ENCODE measurements around the gene RASSF3. TPM values are rescaled to one million over a fixed set of nuclear protein-coding genes. Genes with fewer than 3 reads are reported as not detected.
A peak's percentile ranks its signal among the peaks of the same experiment; 100 is the strongest.

The RASSF3 gene
- total RNA-seq, 4 donors from 2014 or later = 149 to 332 (median 182) TPM

- Histone ChIP-seq H3K27me3 (no peaks in the 10 kb centered on the region), H3K27ac (no peak overlapping the region), H3K36me3 (peaks cover 0 to 4% of the 10 kb centered on the region in 2 donors), H3K9me3 (no peaks in the 10 kb centered on the region), H3K4me1 (peaks cover 4 to 99% (median 7%) of the 10 kb centered on the region in 3 donors), H3K4me3 (no peak overlapping the region)
- ATAC-seq = no peak
- no peak for TF ChIP-seq POLR2A (IDR thresholded peaks at IDR 0.05)
- WGBS, 2 donors (ENCODE audit: low coverage in 1 of 2) = 89 to 90% methylated on average over 5 of the region's 5 CpGs
Observed at GRCh38 chr12:64631197-64631596, 20.9 kb downstream of the RASSF3 start.

GRCh38 chr12:64633011-64633939 is 23.0 kb downstream of the RASSF3 start:
- 68 to 77% methylated on average over 4 to 5 of the region's 5 CpGs for WGBS, 2 donors (ENCODE audit: low coverage in 1 of 2)
- no peak for TF ChIP-seq EP300 (IDR thresholded peaks at IDR 0.05)
- TF ChIP-seq, protein P1, sequence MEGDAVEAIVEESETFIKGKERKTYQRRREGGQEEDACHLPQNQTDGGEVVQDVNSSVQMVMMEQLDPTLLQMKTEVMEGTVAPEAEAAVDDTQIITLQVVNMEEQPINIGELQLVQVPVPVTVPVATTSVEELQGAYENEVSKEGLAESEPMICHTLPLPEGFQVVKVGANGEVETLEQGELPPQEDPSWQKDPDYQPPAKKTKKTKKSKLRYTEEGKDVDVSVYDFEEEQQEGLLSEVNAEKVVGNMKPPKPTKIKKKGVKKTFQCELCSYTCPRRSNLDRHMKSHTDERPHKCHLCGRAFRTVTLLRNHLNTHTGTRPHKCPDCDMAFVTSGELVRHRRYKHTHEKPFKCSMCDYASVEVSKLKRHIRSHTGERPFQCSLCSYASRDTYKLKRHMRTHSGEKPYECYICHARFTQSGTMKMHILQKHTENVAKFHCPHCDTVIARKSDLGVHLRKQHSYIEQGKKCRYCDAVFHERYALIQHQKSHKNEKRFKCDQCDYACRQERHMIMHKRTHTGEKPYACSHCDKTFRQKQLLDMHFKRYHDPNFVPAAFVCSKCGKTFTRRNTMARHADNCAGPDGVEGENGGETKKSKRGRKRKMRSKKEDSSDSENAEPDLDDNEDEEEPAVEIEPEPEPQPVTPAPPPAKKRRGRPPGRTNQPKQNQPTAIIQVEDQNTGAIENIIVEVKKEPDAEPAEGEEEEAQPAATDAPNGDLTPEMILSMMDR (IDR thresholded peaks at IDR 0.05) = no peak
- no peak for TF ChIP-seq POLR2A (IDR thresholded peaks at IDR 0.05)
- TF ChIP-seq POLR2AphosphoS5 (IDR thresholded peaks at IDR 0.05) = no peak
- Histone ChIP-seq H3K4me1 (peaks cover 0 to 97% (median 7%) of the 10 kb centered on the region in 3 donors), H3K27me3 (no peaks in the 10 kb centered on the region), H3K27ac (peak overlapping the region in 2 of 4 donors; percentile 36 to 40), H3K9me3 (no peaks in the 10 kb centered on the region), H3K4me3 (no peak overlapping the region), H3K36me3 (peaks cover 0 to 4% of the 10 kb centered on the region in 2 donors)
- no peak for ATAC-seq

- Histone ChIP-seq H3K36me3 (peaks cover 0 to 3% of the 10 kb centered on the region in 2 donors), H3K4me3 (no peak overlapping the region), H3K27me3 (no peaks in the 10 kb centered on the region), H3K27ac (peak overlapping the region in 3 of 4 donors; percentile 36 to 54 (median 40)), H3K4me1 (peaks cover 0 to 97% (median 7%) of the 10 kb centered on the region in 3 donors), H3K9me3 (no peaks in the 10 kb centered on the region)
- TF ChIP-seq POLR2AphosphoS5 (IDR thresholded peaks at IDR 0.05) (no peak), POLR2A (IDR thresholded peaks at IDR 0.05) (no peak), EP300 (IDR thresholded peaks at IDR 0.05) (no peak)
- TF ChIP-seq, protein P1 (IDR thresholded peaks at IDR 0.05) = no peak
- no peak for ATAC-seq
Observed at GRCh38 chr12:64633940-64634337, 23.6 kb downstream of the RASSF3 start.

GRCh38 chr12:64634508-64635092 is 24.3 kb downstream of the RASSF3 start:
- ATAC-seq = no peak
- H3K36me3 ChIP-seq = no peaks in the 10 kb centered on the region
- 72 to 93% methylated on average over 5 to 7 of the region's 7 CpGs for WGBS, 2 donors (ENCODE audit: low coverage in 1 of 2)
- peak overlapping the region in 2 of 4 donors; percentile 14 to 54 for H3K27ac ChIP-seq
- TF ChIP-seq POLR2A (IDR thresholded peaks at IDR 0.05) = no peak
- TF ChIP-seq POLR2AphosphoS5 (IDR thresholded peaks at IDR 0.05) = no peak
- TF ChIP-seq EP300 (IDR thresholded peaks at IDR 0.05) = no peak
- TF ChIP-seq, protein P1 (IDR thresholded peaks at IDR 0.05) = no peak
- peaks cover 0 to 97% (median 7%) of the 10 kb centered on the region in 3 donors for H3K4me1 ChIP-seq
- H3K4me3 ChIP-seq = no peak overlapping the region
- no peaks in the 10 kb centered on the region for H3K9me3 ChIP-seq
- H3K27me3 ChIP-seq = no peaks in the 10 kb centered on the region

DNA sequence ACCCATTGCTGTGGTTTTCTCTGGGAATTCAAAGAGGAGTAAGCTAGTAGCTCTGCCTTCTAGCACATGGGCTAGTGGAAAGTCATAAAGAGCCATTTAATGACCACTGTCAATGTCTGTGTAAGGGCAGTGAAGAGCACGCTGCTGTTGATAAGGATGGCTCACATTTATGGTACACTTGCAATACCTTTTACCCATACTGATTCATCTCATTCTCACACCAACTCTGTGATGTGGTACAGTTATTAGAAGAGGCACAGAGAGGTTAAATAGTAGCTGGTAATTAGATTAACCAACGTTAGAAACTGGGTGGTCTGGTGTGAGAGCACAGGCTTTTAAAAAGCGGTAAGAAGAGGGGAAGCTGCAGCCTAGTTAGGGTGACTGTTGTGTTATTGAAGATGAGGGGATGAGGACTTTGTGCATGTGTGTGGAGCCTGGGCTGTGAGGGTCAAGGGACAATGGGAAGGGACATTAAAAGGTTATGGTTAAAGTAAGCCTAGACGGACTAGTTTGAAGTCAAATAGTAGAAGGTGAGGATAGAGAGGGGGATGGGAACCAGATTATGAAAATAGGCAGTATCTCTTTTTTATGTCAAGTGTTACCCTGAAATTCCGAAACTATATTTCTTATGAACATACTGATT is 25.2 kb downstream of the RASSF3 start:
- ATAC-seq = no peak
- WGBS, 2 donors (ENCODE audit: low coverage in 1 of 2) = 73 to 75% methylated on average over 4 to 5 of the region's 5 CpGs
- H3K36me3 ChIP-seq = no peaks in the 10 kb centered on the region
- peaks cover 0 to 91% (median 7%) of the 10 kb centered on the region in 3 donors for H3K4me1 ChIP-seq
- H3K27ac ChIP-seq = peak overlapping the region in 1 of 4 donors; percentile 39
- H3K27me3 ChIP-seq = no peaks in the 10 kb centered on the region
- H3K4me3 ChIP-seq = no peak overlapping the region
- TF ChIP-seq EP300 (IDR thresholded peaks at IDR 0.05) = no peak
- no peak for TF ChIP-seq POLR2A (IDR thresholded peaks at IDR 0.05)
- no peaks in the 10 kb centered on the region for H3K9me3 ChIP-seq

All from gastroesophageal sphincter (tissue), 4 donors.